Stimulated activated CD4-positive, alpha-beta T cell treated with anti-CD3 and anti-CD28 coated beads, Interleukin-2, amount 100 ng/mL, for 48 hours (primary cell): ENCODE measurements around the gene REEP6.
"Not testable (repeated sequence)": the region's sequence is repeated elsewhere in the genome, so short reads cannot be mapped to it uniquely, and the experiment has no call there.

ENCODE experiments used
- DNase-seq, 2 donors: peaks; one replicate each; pipeline ENCODE4 v3.0.0-alpha.2; 2020

The REEP6 gene

GRCh38 chr19:1526066-1526778 is 35.2 kb downstream of the REEP6 start:
- DNase-seq, result no peak

DNA sequence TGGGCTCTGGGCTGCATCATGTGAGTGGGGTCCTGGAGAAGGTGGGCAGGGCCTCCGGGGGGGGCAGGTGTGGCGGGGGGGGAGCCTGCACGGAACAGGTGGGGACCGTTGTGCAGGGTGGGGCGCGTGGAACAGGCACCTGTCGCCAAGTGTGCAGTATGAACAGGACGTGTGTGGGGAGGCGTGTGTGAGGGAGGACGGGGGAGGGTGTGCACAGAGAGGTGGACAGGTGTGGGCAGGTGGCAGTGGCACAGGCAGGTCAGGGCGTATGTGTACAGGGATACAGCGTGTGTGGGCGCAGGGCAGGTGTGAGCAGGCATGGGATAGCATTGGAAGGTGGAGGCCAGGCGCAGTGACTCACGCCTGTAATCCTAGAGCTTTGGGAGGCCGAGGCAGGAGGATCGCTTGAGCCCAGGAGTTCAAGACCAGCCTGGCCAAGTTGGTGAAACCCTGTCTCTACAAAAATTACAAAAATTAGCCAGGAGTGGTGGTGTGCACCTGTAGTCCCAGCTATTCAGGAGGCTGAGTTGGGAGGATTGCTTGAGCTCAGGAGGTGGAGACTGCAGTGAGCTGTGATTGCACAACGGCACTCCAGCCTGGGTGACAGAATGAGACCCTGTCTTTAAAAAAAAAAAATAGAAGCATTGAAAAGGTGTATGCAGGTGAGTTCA is 36.1 kb downstream of the REEP6 start:
- DNase-seq, result no peak

DNA sequence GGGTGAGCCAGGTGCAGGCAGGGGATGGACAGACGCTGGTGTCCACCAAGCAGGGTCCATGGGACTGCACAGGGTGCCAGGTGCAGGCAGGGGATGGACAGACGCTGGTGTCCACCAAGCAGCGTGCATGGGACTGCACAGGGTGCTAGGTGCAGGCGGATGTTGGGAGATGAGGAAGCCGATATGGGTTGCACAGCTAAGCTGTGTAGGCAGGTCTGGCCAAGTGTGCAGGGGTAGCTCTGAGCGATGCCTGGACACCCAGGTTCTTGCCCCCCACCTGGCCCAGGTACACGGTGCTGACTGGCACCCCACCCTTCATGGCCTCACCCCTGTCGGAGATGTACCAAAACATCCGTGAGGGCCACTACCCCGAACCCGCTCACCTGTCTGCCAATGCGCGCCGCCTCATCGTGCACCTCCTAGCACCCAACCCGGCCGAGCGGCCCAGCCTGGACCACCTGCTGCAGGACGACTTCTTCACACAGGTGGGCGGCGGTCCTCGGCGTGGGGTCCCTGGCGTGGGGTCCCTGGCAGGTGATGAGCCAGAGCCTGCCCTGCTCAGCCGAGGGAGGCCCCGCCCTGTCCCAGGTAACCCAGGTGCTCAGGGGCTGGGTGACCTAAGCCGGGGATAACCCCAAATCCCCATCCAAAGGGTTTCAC is 36.8 kb downstream of the REEP6 start:
- DNase-seq, result no peak

GRCh38 chr19:1528596-1529429 is 37.8 kb downstream of the REEP6 start:
- DNase-seq, result no peak

- DNase-seq, result no peak
These were observed 38.4 kb downstream of the REEP6 start for GRCh38 chr19:1529430-1529816.

GRCh38 chr19:1530856-1531255 is 39.9 kb downstream of the REEP6 start:
- DNase-seq, result not testable (repeated sequence)

GRCh38 chr19:1531587-1531986 is 40.6 kb downstream of the REEP6 start:
- DNase-seq, result no peak

GRCh38 chr19:1532003-1532402 is 41.0 kb downstream of the REEP6 start:
- no peak for DNase-seq

DNA sequence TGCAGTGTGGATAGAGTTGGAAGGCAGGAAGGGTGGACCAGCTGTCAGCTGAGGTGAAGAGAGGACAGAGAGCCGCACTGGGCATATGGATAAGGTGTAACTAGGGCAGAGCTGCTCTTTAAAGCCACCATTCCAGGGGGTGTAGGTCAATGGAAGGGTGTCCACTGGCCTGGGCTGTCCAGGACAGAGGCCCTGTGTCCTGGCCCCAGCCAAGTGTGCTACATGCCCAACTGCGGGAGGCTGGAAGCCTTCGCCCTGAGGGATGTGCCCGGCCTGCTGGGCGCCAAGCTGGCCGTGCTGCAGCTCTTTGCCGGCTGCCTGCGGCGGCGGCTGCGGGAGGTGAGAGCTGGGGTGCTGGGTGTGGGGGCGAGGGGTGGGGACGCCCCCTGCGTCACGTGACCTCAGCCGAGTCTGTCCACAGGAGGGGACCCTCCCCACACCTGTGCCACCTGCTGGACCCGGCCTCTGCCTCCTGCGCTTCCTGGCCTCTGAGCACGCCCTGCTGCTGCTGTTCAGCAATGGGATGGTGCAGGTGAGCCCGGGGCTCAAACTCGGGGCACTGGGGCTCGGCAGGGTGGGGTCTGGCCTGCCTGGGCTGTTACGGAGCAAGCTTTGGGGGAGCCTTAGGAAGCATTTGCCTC is 42.6 kb downstream of the REEP6 start:
- no peak for DNase-seq

- DNase-seq, result no peak
These were observed 44.0 kb downstream of the REEP6 start for GRCh38 chr19:1534972-1535371.

DNA sequence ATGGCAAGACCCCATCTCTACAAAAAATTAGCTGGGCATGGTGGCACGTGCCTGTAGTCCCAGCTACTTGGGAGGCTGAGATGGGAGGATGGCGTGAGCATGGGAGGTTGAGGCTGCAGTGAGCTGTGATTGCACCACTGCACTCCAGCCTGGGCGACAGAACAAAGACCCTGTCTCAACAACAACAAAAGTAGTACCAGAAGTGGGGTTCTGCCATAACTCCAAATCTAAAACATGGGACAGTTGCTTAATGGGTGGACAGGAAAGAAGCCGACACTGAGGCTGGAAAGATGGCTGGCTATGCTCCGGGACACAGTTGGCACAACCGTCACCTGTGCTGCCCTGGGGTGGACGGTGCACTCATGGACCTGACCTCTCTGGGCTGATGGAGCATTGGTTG is 44.7 kb downstream of the REEP6 start:
- DNase-seq, result not testable (repeated sequence)

DNA sequence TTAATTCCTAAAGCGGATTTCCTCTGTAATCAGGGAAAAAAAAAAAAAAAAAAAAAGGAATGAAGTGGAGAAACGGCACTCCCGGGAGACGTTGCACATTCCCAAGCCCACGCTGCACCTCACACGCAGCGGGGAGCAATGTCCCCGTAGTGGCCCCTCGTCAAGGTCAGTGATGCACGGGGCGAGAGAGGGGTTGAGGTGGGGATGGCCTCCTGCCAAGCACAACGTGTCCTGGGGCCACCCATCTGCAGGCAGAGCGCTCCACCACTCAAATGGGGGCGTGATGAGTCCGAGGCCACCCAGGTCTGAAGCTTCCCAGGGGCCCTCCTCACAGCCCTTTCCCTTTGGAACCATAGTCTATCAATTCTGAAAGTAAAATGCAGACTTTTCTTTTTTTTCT is 48.0 kb downstream of the REEP6 start:
- DNase-seq, result no peak

- not testable (repeated sequence) for DNase-seq
These were observed 48.8 kb downstream of the REEP6 start for GRCh38 chr19:1539749-1540148.

DNA sequence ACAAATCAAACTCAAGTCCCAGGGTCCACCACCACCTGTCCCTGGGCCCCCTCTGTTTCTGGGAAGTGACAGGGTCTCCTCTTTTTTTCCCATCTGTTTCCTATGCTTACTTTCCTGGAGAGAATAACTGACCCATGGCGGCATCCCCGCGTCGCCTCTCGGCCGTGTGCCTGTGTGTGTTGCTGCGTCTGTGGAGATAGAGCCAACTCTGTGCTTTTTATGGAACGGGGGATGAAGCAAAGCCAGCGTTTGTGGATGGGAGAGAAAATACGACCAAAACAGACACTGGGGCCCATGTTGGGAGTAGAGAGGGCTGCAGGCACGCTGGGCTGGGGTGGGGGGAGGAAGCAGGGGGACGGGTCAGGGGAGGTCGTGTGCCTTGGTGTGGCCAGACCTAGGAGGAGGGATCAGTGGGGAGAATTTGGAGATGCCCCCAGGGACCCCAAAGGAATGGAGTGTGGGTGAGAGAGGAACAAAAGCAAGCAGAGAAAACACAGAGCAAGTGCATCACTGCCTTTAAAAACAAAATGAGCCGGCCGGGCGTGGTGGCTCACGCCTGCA is 49.5 kb downstream of the REEP6 start:
- DNase-seq, result no peak
